Measurements from ENCODE around the gene KCTD10.

GRCh38 chr12:109461846-109462756, 15.0 kb downstream of the KCTD10 start:
- TF ChIP-seq TCF7L2 (IDR thresholded peaks at IDR 0.05; ENCODE audit: low read depth, low read length) (no peak), CTCF (IDR thresholded peaks at IDR 0.05) (no peak), POLR2AphosphoS5 (IDR thresholded peaks at IDR 0.05; ENCODE audit: low read depth, low read length) (no peak)

All from Panc1 (cell line).